Measurements from ENCODE around the gene SUZ12.
"Not testable (repeated sequence)": the region's sequence is repeated elsewhere in the genome, so short reads cannot be mapped to it uniquely, and the experiment has no call there.

Gene SUZ12

GRCh38 chr17:31936615-31937609 lies at the start of gene SUZ12:
TSS of gene SUZ12 (plus strand) at chr17:31937007. CDS start at chr17:31937247, 240 bp downstream.
- DNase-seq: peak; percentile 86

- no peak for DNase-seq
These were observed 48.7 kb upstream of the SUZ12 start for GRCh38 chr17:31888124-31888523.

GRCh38 chr17:31900877-31901276 lies 35.9 kb upstream of the SUZ12 start:
- DNase-seq: no peak

GRCh38 chr17:31902693-31903092 lies 34.1 kb upstream of the SUZ12 start:
- DNase-seq: no peak

- no peak for DNase-seq
These were observed 33.4 kb upstream of the SUZ12 start for GRCh38 chr17:31903401-31903800.

- no peak for DNase-seq
These were observed 29.4 kb upstream of the SUZ12 start for GRCh38 chr17:31907342-31907962.

- DNase-seq: no peak
These were observed 28.4 kb upstream of the SUZ12 start for GRCh38 chr17:31908386-31908785.

- not testable (repeated sequence) for DNase-seq
These were observed 24.1 kb upstream of the SUZ12 start for GRCh38 chr17:31912705-31913104.

- DNase-seq: no peak
These were observed 21.2 kb upstream of the SUZ12 start for GRCh38 chr17:31915456-31916100.

GRCh38 chr17:31916491-31917064 lies 20.2 kb upstream of the SUZ12 start:
- no peak for DNase-seq

GRCh38 chr17:31917065-31917529 lies 19.7 kb upstream of the SUZ12 start:
- no peak for DNase-seq

GRCh38 chr17:31917721-31918120 lies 19.1 kb upstream of the SUZ12 start:
- not testable (repeated sequence) for DNase-seq

GRCh38 chr17:31918701-31919128 lies 18.1 kb upstream of the SUZ12 start:
- no peak for DNase-seq

GRCh38 chr17:31919802-31920525 lies 16.8 kb upstream of the SUZ12 start:
- no peak for DNase-seq

- DNase-seq: no peak
These were observed 10.6 kb upstream of the SUZ12 start for GRCh38 chr17:31926100-31926729.

GRCh38 chr17:31931756-31932155 lies 5.1 kb upstream of the SUZ12 start:
- no peak for DNase-seq

GRCh38 chr17:31935512-31935911 lies 1.3 kb upstream of the SUZ12 start:
- no peak for DNase-seq

- DNase-seq: not testable (repeated sequence)
These were observed 1.3 kb downstream of the SUZ12 start for GRCh38 chr17:31937926-31938641.

GRCh38 chr17:31941916-31942315 lies 5.1 kb downstream of the SUZ12 start:
- DNase-seq: not testable (repeated sequence)

GRCh38 chr17:31942396-31942795 lies 5.6 kb downstream of the SUZ12 start:
- DNase-seq: not testable (repeated sequence)

- DNase-seq: not testable (repeated sequence)
These were observed 15.1 kb downstream of the SUZ12 start for GRCh38 chr17:31951953-31952352.

Measured in NCI-H510A treated with DMSO at 0.1 percent for 48 hours (cell line).